Measurements from ENCODE around the gene ATMIN.

Gene ATMIN

DNA sequence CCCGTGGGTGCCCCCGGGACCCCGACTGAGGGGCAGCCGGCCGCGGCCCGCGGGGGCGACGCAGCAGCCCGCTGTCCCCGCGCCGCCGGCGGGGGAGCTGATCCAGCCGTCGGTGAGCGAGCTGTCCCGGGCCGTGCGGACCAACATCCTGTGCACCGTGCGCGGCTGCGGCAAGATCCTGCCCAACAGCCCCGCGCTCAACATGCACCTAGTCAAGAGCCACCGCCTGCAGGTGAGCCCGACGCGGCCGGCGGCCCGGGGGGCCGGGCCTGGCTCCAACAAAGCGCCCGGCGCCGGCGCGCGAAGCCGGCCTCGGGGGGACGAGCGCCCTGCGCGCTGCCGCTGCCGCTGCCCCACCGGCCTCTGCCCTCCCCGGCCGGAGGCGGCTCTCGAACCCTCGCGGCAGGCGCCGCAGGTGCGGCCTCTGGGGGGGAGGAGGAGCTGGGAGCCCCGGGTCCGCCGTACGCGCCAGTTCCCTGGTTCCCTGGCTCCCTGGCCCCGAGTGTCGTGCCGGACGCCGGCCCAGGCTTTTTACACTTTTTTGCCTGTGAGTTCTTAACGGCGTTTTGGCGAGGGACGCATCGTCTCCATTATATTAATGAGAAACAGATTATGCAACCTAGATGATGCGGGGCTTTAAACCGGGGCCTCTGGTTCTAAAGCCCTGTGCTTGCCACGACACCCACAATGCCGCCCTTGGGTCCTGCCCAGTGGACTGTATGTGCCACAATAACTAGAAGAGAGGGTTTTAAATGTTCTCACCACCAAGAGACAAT, 521 bp downstream of the ATMIN start:
- no peak overlapping the region for H3K27ac Mint-ChIP-seq
- H3K27me3 Mint-ChIP-seq (ENCODE audit: low read depth, poor library complexity), result no peaks in the 10 kb centered on the region
- peak; percentile 54 for DNase-seq
- peaks cover 24% of the 10 kb centered on the region for H3K4me1 Mint-ChIP-seq
- peaks cover 6% of the 10 kb centered on the region for H3K9me3 Mint-ChIP-seq
- TF ChIP-seq, protein P1, sequence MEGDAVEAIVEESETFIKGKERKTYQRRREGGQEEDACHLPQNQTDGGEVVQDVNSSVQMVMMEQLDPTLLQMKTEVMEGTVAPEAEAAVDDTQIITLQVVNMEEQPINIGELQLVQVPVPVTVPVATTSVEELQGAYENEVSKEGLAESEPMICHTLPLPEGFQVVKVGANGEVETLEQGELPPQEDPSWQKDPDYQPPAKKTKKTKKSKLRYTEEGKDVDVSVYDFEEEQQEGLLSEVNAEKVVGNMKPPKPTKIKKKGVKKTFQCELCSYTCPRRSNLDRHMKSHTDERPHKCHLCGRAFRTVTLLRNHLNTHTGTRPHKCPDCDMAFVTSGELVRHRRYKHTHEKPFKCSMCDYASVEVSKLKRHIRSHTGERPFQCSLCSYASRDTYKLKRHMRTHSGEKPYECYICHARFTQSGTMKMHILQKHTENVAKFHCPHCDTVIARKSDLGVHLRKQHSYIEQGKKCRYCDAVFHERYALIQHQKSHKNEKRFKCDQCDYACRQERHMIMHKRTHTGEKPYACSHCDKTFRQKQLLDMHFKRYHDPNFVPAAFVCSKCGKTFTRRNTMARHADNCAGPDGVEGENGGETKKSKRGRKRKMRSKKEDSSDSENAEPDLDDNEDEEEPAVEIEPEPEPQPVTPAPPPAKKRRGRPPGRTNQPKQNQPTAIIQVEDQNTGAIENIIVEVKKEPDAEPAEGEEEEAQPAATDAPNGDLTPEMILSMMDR (IDR thresholded peaks at IDR 0.05), result no peak
- peaks cover 52% of the 10 kb centered on the region for H3K36me3 Mint-ChIP-seq (ENCODE audit: low read depth)
- H3K4me3 Mint-ChIP-seq, result peak overlapping the region; percentile 90

DNA sequence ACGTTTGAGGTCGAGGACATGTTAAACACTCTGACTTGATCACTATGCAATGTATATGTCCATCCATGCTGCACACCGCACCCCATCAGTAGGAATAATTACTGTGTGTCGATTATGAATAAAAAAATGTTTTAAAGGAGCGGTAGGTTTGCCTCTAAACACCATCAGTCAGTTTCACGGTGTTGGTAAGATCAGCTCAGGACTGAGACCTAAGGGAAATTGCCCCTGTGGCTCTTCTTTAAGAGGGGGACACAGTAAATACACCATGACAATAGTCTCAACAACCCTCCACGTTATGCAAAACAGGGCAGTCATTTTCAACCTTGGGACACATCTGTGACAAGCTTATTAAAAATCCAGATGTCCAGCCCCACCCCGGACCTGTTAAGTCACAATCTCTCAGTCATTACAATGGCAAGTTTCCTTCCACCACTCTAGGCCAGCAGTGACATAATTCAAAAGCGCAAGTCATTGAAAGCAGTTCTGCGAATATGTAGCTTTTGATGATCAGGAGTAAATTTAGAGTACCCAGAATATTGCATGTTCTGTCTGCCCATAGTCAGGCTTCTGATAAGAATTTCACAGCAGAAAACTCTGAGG, 1.2 kb downstream of the ATMIN start:
- DNase-seq, result no peak
- no peaks in the 10 kb centered on the region for H3K27me3 Mint-ChIP-seq (ENCODE audit: low read depth, poor library complexity)
- peak overlapping the region; percentile 90 for H3K4me3 Mint-ChIP-seq
- H3K4me1 Mint-ChIP-seq, result peaks cover 24% of the 10 kb centered on the region
- TF ChIP-seq, protein P1 (IDR thresholded peaks at IDR 0.05), result no peak
- peaks cover 55% of the 10 kb centered on the region for H3K36me3 Mint-ChIP-seq (ENCODE audit: low read depth)
- H3K9me3 Mint-ChIP-seq, result peaks cover 6% of the 10 kb centered on the region
- H3K27ac Mint-ChIP-seq, result no peak overlapping the region

DNA sequence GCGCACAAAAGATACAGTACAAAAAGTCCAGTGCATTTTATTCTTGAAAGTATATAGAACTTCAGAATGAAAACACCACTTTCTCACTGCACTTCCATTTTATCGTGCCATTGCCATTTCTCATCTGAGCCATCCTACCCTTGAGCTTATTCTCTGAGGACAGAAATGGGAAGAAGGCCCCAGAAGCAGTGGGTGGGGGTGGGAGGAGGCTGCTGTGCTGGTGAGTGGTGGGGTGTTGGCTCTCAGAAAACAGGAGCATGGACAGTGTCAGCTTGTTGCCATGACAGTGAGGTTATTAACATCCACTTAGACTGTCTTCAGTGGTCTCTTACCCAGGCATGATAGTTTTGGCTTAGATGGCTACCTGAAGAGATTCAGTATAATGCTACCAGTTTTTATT, 4.5 kb downstream of the ATMIN start:
- Mint-ChIP-seq H3K27me3 (ENCODE audit: low read depth, poor library complexity) (no peaks in the 10 kb centered on the region), H3K27ac (peak overlapping the region; percentile 9), H3K36me3 (ENCODE audit: low read depth) (peaks cover 70% of the 10 kb centered on the region), H3K4me1 (peaks cover 24% of the 10 kb centered on the region), H3K9me3 (no peaks in the 10 kb centered on the region), H3K4me3 (no peak overlapping the region)
- TF ChIP-seq, protein P1 (IDR thresholded peaks at IDR 0.05), result no peak
- DNase-seq, result no peak

DNA sequence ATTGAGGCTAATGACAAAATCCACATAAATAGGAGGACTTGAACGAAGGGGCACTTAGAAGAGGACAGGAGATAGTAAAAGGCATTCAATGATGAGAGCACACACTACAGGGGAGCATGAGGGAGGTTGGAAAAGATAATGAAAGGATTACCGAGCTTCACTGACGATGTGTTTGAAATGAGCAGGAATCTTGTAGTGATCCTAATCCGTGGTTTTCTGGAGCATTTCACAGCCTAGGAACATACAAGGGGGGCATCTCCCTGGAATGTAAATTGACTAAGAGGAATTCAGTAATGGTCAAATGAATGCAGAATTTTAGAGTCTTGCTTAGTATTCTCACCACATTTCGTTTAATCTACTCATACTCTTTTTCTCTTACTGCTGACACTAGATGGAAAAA, 5.2 kb downstream of the ATMIN start:
- Mint-ChIP-seq H3K4me3 (no peak overlapping the region), H3K27me3 (ENCODE audit: low read depth, poor library complexity) (no peaks in the 10 kb centered on the region), H3K27ac (peak overlapping the region; percentile 2), H3K36me3 (ENCODE audit: low read depth) (peaks cover 77% of the 10 kb centered on the region), H3K9me3 (no peaks in the 10 kb centered on the region), H3K4me1 (peaks cover 24% of the 10 kb centered on the region)
- TF ChIP-seq, protein P1 (IDR thresholded peaks at IDR 0.05), result no peak
- no peak for DNase-seq

DNA sequence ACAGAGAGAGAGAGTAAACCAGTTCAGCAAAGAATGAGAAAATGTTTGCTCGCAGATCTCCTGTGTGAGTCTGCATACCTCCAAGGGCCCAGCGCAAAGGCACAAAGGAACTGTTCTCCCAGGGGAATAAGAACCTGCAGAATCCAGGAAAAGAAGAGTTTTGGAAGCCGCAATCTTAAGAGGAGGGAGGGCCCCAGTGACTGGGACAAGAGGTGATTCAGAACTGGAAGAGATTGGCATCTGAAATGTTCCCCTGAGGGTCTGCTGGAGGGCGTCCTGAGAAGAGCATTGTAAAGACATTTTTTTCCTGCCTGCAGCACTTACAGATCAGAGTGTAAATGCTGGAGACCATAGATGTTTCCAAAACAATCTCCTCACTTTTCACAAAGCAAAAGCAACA, 6.1 kb downstream of the ATMIN start:
- Mint-ChIP-seq H3K27me3 (ENCODE audit: low read depth, poor library complexity) (no peaks in the 10 kb centered on the region), H3K27ac (peak overlapping the region; percentile 91), H3K4me1 (peaks cover 22% of the 10 kb centered on the region), H3K4me3 (no peak overlapping the region), H3K36me3 (ENCODE audit: low read depth) (peaks cover 84% of the 10 kb centered on the region), H3K9me3 (no peaks in the 10 kb centered on the region)
- TF ChIP-seq, protein P1 (IDR thresholded peaks at IDR 0.05), result no peak
- DNase-seq, result no peak

Measured in nephron progenitor cell (in vitro differentiated cells).